Activated T-cell treated with anti-CD3 and anti-CD28 coated beads, Interleukin-2, amount 50 U/mL, for 1 hour (primary cell): Measurements from ENCODE around the gene CADPS.

Source experiments
- DNase-seq: peaks from one replicate; pipeline ENCODE4 v3.0.0-alpha.2; 2020

The CADPS gene

GRCh38 chr3:62405135-62405534 is 470.1 kb downstream of the CADPS start:
- no peak for DNase-seq

- DNase-seq, result no peak
These were observed 470.9 kb downstream of the CADPS start for GRCh38 chr3:62404321-62404720.

GRCh38 chr3:62403765-62404164 is 471.5 kb downstream of the CADPS start:
- no peak for DNase-seq

- DNase-seq, result no peak
These were observed 482.5 kb downstream of the CADPS start for GRCh38 chr3:62392626-62393292.

GRCh38 chr3:62387251-62387650 is 488.0 kb downstream of the CADPS start:
- no peak for DNase-seq

GRCh38 chr3:62379321-62379798 is 495.9 kb downstream of the CADPS start:
- no peak for DNase-seq

- DNase-seq, result no peak
These were observed 496.3 kb downstream of the CADPS start for GRCh38 chr3:62378921-62379320.

- DNase-seq, result no peak
These were observed 496.9 kb downstream of the CADPS start for GRCh38 chr3:62378311-62378789.

- no peak for DNase-seq
These were observed 498.0 kb downstream of the CADPS start for GRCh38 chr3:62376906-62377877.

GRCh38 chr3:62376454-62376720 is 498.8 kb downstream of the CADPS start:
- no peak for DNase-seq

GRCh38 chr3:62375655-62376453 is 499.4 kb downstream of the CADPS start:
- no peak for DNase-seq

- no peak for DNase-seq
These were observed 500.6 kb downstream of the CADPS start for GRCh38 chr3:62374341-62375218.

GRCh38 chr3:62373714-62374333 is 501.4 kb downstream of the CADPS start:
- DNase-seq, result no peak

- DNase-seq, result no peak
These were observed 502.0 kb downstream of the CADPS start, which contains the start of gene FEZF2 for GRCh38 chr3:62373215-62373614. Gene FEZF2, minus strand, starts transcription at chr3:62373550. Its CDS starts 682 bp downstream, at chr3:62372868.

GRCh38 chr3:62372621-62373041 is 502.6 kb downstream of the CADPS start:
- DNase-seq, result no peak

- DNase-seq, result no peak
These were observed 503.3 kb downstream of the CADPS start for GRCh38 chr3:62371720-62372591.

- no peak for DNase-seq
These were observed 504.1 kb downstream of the CADPS start for GRCh38 chr3:62370858-62371719.

GRCh38 chr3:62370112-62370857 is 504.9 kb downstream of the CADPS start:
- DNase-seq, result no peak

GRCh38 chr3:62369476-62369743 is 505.8 kb downstream of the CADPS start:
- DNase-seq, result no peak
